Ectodermal cell (in vitro differentiated cells): Measurements from ENCODE around the gene FAM8A1.

Source experiments
- H3K27ac ChIP-seq: 2 replicates; pipeline ENCODE4 v1.7.0; 2013; ENCODE audit warnings: mild to moderate bottlenecking, low read depth, low read length; ENCODE audit not compliant: insufficient read depth, poor library complexity, severe bottlenecking
- H3K27me3 ChIP-seq: 2 replicates; pipeline ENCODE4 v1.7.0; 2013; ENCODE audit warnings: mild to moderate bottlenecking, low read length; ENCODE audit not compliant: insufficient read depth, control insufficient read depth, poor library complexity, severe bottlenecking
- H3K36me3 ChIP-seq: one replicate; pipeline ENCODE4 v1.7.0; 2013; ENCODE audit warnings: low read length; ENCODE audit not compliant: control insufficient read depth, insufficient read depth
- H3K4me1 ChIP-seq: one replicate; pipeline ENCODE4 v1.7.0; 2013; ENCODE audit warnings: low read length; ENCODE audit not compliant: control insufficient read depth, insufficient read depth
- H3K4me3 ChIP-seq: 2 replicates; pipeline ENCODE4 v1.7.0; 2013; ENCODE audit warnings: low read depth, low read length, control low read depth; ENCODE audit not compliant: insufficient read depth
- H3K9me3 ChIP-seq: 2 replicates; pipeline ENCODE4 v1.7.0; 2013; ENCODE audit warnings: mild to moderate bottlenecking, low read length, moderate library complexity; ENCODE audit not compliant: control insufficient read depth
- WGBS, 2 experiments: methylation state at CpG; one replicate each; pipeline ENCODE4 v1.1.7; 2013; ENCODE audit warnings: missing lambda C conversion rate in 2 of 2; 5-methylcytosine and 5-hydroxymethylcytosine counted together

The FAM8A1 gene

DNA sequence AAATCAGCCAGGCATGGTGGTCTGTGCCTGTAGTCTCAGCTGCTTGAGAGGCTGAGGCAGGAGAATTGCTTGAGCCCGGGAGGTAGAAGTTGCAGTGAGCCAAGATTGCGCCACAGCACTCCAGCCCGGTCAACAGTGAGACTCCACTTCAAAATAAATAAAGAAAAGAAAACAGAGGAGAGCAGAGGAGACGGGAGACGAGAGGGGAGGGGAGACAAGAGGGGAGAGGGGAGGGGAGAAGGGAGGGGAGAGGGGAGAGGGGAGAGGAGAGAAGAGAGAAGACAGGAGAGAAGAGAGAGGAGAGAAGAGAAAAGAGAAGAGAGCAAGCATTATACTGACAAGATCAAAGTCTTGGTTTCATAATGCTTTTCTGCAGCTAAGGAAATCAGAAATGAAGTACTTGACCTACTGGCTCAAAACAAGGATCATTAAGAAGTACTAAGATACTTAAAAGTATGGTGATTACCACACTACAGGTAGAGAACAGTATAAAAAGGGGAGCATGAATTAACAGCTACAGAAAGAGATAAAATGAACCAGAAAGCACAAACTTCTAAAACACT lies 30.5 kb downstream of the FAM8A1 start:
- Histone ChIP-seq H3K36me3 (peaks cover 36% of the 10 kb centered on the region), H3K4me3 (no peak overlapping the region), H3K9me3 (no peaks in the 10 kb centered on the region), H3K27ac (no peak overlapping the region), H3K27me3 (no peaks in the 10 kb centered on the region), H3K4me1 (no peaks in the 10 kb centered on the region)
- WGBS, 2 experiments = 83 to 88% methylated on average over 4 to 5 of the region's 5 CpGs

DNA sequence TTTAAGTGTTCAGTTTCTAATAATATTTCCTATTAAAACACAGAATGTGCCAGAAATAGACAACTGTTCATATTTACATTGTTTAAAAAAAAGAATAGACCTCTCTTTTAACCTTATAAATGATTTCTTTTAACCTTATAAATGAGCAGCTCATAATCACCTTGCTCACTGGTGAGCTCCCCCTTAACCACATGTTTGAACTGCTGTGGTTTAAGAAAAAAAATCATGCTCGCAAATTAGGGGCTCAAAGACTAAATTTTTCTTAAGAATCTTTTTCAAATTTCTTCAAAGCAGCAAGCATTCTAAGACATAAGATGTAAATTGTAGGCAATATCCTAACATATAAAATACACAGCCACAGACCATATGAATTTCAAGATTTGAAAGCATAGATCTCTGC lies 32.8 kb downstream of the FAM8A1 start:
- H3K4me3 ChIP-seq = no peak overlapping the region
- no peaks in the 10 kb centered on the region for H3K9me3 ChIP-seq
- no peaks in the 10 kb centered on the region for H3K27me3 ChIP-seq
- WGBS, 2 experiments = 100% methylated on average over 1 of the region's 1 CpG; no CpG with 5 or more reads in 1 of the 2 experiments
- H3K27ac ChIP-seq = no peak overlapping the region
- H3K4me1 ChIP-seq = no peaks in the 10 kb centered on the region
- peaks cover 38% of the 10 kb centered on the region for H3K36me3 ChIP-seq

DNA sequence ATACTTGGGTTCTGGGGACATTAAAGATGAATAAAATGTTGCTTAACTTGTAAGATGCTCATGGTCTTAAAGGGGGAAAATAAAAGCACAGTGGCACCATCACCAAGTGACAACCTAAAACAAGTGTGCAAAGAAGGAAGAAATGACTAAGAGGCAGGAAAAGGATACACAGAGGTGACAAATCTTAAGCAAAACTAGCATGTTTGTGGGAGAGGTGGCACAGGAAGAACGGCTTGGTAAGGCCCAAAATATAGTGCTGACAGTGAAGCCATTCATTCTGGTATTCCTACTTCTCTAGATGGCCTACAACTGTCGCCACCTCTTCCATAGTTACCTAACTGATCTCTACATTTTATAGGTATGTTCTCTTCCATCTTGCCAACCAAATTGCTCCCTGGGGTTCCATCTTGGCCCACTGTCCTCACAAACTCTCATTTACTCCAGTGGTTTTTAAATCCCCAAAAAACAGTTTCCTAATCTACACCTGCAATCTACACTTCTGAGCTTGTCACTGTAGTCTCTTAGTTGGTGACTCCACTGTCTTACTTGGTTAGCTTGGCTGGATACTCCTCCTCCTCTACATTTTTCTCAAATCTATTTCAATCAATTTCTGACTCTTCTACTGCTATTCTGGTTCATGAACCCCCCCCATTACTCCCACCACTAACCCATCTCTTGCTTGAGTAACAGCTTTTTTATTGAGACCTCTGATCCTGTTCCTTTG lies 33.5 kb downstream of the FAM8A1 start:
- no peaks in the 10 kb centered on the region for H3K27me3 ChIP-seq
- H3K36me3 ChIP-seq = peaks cover 45% of the 10 kb centered on the region
- H3K9me3 ChIP-seq = no peaks in the 10 kb centered on the region
- H3K4me3 ChIP-seq = no peak overlapping the region
- 84 to 97% methylated on average over 2 of the region's 2 CpGs for WGBS, 2 experiments
- H3K27ac ChIP-seq = no peak overlapping the region
- H3K4me1 ChIP-seq = no peaks in the 10 kb centered on the region

DNA sequence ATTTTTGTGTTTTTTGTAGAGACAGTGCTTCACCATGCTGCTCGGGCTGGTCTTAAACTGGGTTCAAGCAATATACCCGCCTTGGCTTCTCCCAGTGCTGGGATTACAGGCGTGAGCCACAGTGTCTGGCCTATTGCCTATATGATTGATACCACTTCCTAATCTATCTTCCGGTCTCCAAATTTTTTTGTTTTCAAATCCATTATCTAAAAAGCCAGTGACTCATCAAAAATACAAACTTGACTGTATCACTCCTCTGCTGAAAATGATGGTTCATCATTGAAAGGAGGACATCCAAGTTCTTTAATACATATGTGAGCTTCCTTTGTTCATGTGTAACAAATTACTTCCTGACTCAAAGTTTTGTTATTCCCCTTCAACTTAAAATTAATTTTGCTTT lies 35.5 kb downstream of the FAM8A1 start:
- WGBS, 2 experiments = 94 to 95% methylated on average over 4 of the region's 4 CpGs
- H3K27ac ChIP-seq = no peak overlapping the region
- no peaks in the 10 kb centered on the region for H3K4me1 ChIP-seq
- H3K9me3 ChIP-seq = no peaks in the 10 kb centered on the region
- H3K27me3 ChIP-seq = no peaks in the 10 kb centered on the region
- H3K4me3 ChIP-seq = no peak overlapping the region
- peaks cover 56% of the 10 kb centered on the region for H3K36me3 ChIP-seq

DNA sequence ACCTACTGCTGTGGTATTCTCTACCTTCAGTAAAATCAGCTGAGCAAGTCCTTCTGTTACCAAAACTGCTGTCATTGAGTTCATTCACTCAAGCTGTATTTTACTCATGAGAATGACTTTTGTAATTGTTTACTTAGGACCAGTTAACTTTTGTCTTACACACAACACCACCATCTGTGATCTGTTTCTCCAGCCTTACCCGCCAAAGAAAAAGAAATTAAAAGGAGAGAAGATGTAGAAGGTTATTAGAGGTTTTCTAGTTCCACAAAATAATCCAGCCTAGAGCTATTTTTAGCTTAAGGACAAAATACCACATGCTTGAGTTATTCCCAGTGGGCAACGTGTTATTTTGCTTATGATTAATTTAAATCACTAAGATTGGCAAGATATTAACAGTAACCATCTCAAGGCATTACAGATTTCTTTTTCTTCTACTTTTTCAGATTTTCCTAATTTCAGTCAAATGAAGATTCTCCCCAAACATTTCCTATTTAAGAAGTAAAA lies 38.2 kb downstream of the FAM8A1 start:
- no peaks in the 10 kb centered on the region for H3K4me1 ChIP-seq
- 100% methylated on average over 1 of the region's 2 CpGs; no CpG with 5 or more reads in 1 of the 2 experiments for WGBS, 2 experiments
- H3K9me3 ChIP-seq = no peaks in the 10 kb centered on the region
- H3K27me3 ChIP-seq = no peaks in the 10 kb centered on the region
- H3K36me3 ChIP-seq = peaks cover 59% of the 10 kb centered on the region
- H3K27ac ChIP-seq = no peak overlapping the region
- H3K4me3 ChIP-seq = no peak overlapping the region

DNA sequence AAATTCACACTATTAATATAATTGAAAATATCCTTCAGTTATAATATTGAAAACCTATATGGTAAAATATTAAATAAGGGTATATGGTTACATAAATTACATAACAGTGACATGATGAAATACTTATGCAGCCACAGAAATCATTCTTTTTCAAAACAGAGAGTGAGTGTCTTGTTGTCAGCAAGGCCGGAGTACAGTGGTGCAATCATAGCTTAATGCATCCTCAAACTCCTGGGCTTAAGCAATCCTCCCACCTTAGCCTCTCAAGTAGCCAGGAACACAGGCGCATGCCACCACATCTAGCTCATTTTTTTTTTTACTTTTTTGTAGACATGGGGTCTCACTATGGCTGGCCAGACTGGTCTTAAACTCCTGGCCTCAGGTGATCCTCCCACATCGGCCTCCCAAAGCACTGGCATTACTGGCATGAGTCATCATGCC lies 40.4 kb downstream of the FAM8A1 start:
- H3K36me3 ChIP-seq = peaks cover 64% of the 10 kb centered on the region
- 92 to 93% methylated on average over 3 of the region's 3 CpGs for WGBS, 2 experiments

DNA sequence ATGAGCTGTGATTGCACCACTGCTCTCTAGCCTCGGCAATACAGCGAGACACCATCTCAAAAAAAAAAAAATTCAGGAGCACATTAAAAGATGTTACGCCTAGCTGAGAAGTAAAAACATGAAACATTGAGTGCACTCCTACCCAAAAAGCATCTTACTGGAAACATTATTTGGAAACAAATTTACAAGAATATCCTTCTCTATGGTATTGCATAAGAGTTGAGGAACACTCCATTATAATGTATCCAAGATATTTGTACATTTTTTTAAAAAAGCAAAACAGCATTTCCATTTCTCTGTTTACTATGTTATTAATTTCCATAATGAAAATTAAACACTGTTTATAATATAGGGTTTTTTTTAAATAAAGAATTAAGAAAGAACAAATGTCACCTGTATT lies 48.6 kb downstream of the FAM8A1 start:
- H3K4me3 ChIP-seq = no peak overlapping the region
- peaks cover 39% of the 10 kb centered on the region for H3K36me3 ChIP-seq
- no peaks in the 10 kb centered on the region for H3K4me1 ChIP-seq
- no peak overlapping the region for H3K27ac ChIP-seq
- no peaks in the 10 kb centered on the region for H3K9me3 ChIP-seq
- no peaks in the 10 kb centered on the region for H3K27me3 ChIP-seq
- WGBS, 2 experiments = 91 to 99% methylated on average over 3 of the region's 3 CpGs

More for the DNA sequence above, 40.4 kb downstream of the FAM8A1 start:
- Histone ChIP-seq H3K4me1 (no peaks in the 10 kb centered on the region), H3K4me3 (no peak overlapping the region), H3K27ac (no peak overlapping the region), H3K27me3 (no peaks in the 10 kb centered on the region), H3K9me3 (no peaks in the 10 kb centered on the region)

DNA sequence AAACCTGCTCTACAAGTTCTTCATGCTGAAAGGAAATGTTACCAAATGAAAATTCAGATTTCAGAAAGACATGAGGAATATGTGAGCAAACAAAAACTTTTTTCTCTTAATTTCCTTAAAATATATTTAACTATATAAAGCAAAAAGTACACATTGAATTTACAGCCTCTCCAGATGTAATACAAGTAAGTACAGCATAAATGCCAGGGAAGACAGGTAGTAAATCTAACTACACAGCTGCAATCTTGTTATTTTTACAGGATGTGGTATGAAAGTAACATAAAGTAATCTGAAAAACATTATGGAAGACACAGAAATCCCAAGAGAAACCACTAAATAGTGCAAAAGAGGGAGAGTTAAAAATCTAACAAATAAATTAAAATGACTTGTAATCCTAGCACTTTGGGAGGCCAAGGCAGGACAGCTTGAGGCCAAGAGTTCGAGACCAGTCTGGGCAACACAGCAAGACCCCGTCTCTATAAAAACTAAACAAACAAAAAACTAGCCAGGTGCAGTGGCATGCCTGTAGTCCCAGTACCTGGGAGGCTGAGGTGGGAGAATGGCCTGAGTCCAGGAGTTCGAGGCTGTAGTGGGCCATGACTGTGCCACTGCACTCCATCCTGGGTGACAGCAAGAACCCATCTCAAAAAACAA lies 50.7 kb downstream of the FAM8A1 start:
- Histone ChIP-seq H3K36me3 (peaks cover 23% of the 10 kb centered on the region), H3K9me3 (no peaks in the 10 kb centered on the region), H3K27ac (no peak overlapping the region), H3K4me1 (no peaks in the 10 kb centered on the region), H3K4me3 (no peak overlapping the region), H3K27me3 (no peaks in the 10 kb centered on the region)
- 94 to 98% methylated on average over 3 of the region's 3 CpGs for WGBS, 2 experiments

DNA sequence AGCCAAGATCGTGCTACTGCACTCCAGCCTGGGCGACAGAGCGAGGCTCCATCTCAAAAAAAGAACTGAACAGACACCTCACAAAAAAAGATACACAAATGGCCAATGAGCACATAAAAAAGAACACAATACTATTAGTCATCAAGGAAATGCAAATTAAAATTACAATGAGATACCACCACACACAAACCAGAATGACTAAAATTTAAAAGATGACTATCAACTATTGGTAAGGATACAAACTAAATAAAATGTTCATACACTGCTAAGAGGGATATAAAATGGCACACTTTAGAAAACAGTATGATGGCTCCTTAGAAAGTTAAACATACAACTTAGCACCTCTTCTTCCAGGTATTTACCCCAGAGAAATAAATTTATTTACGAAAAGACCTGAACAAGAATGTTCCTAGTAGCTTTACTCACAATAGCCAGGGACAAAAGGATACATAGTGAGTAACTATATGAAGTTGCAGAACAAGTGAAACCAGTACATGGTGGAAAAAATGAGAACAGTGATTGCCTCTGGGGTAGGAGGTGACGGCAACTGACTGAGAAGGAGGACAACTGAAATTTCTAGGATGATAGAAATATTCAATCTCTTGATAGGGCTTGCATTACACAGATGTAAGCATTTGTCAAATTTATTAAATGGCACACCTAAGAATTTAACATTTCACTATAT lies 53.2 kb downstream of the FAM8A1 start:
- H3K4me1 ChIP-seq = no peaks in the 10 kb centered on the region
- peaks cover 13% of the 10 kb centered on the region for H3K36me3 ChIP-seq
- H3K9me3 ChIP-seq = no peaks in the 10 kb centered on the region
- no peak overlapping the region for H3K27ac ChIP-seq
- no peak overlapping the region for H3K4me3 ChIP-seq
- 78 to 91% methylated on average over 4 to 5 of the region's 5 CpGs for WGBS, 2 experiments
- H3K27me3 ChIP-seq = no peaks in the 10 kb centered on the region

DNA sequence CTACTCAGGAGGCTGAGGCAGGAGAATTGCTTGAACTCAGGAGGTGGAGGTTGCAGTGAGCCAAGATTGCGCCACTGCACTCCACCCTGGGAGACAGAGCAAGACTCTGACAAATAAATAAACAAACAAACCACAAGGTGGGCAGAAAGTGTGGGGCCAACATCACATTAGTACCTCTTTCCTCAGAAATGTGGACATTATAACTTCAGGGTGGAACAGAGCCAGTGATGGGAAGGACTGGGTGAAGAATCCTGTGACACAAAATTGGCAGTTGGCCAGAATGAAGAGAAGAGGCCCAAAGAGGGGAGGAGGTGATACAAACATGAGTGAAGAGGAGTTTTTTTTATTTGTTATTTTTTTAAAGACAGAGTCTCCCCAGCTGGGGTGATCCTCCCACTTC lies 56.0 kb downstream of the FAM8A1 start:
- Histone ChIP-seq H3K4me1 (no peaks in the 10 kb centered on the region), H3K36me3 (peaks cover 14% of the 10 kb centered on the region), H3K27ac (no peak overlapping the region), H3K9me3 (no peaks in the 10 kb centered on the region), H3K27me3 (no peaks in the 10 kb centered on the region), H3K4me3 (no peak overlapping the region)
- WGBS, 2 experiments = 89 to 100% methylated on average over 1 of the region's 1 CpG
